Nephron (organoid): ENCODE measurements around the gene UBE2H.

ENCODE experiments used
- H3K27ac Mint-ChIP-seq, 3 experiments: 2 replicates each; pipeline ENCODE4 v1.8.0; 2020; ENCODE audit warnings: mixed read lengths in 3 of 3, mild to moderate bottlenecking in 2 of 3, moderate library complexity in 1 of 3
- H3K27me3 Mint-ChIP-seq: 2 replicates; pipeline ENCODE4 v1.8.0; 2021; ENCODE audit warnings: low read depth, mild to moderate bottlenecking, moderate library complexity, mixed read lengths
- H3K36me3 Mint-ChIP-seq: 2 replicates; pipeline ENCODE4 v1.8.0; 2020; ENCODE audit warnings: low read depth, mixed read lengths
- H3K4me1 Mint-ChIP-seq: 2 replicates; pipeline ENCODE4 v1.8.0; 2020; ENCODE audit warnings: mixed read lengths
- H3K4me3 Mint-ChIP-seq, 3 experiments: 2 replicates each; pipeline ENCODE4 v1.8.0; 2020; ENCODE audit warnings: mild to moderate bottlenecking in 3 of 3, mixed read lengths in 3 of 3, moderate library complexity in 2 of 3
- H3K9me3 Mint-ChIP-seq: 2 replicates; pipeline ENCODE4 v1.8.0; 2020; ENCODE audit warnings: mixed read lengths
- CTCF ChIP-seq, 3 experiments: fragments of 200-600 bp; sonication (generic); IDR thresholded peaks; one replicate each; pipeline ENCODE4 v1.5.0; 2021; ENCODE audit warnings: antibody characterized with exemption in 3 of 3; ENCODE audit not compliant: unreplicated experiment in 3 of 3

Gene UBE2H

DNA sequence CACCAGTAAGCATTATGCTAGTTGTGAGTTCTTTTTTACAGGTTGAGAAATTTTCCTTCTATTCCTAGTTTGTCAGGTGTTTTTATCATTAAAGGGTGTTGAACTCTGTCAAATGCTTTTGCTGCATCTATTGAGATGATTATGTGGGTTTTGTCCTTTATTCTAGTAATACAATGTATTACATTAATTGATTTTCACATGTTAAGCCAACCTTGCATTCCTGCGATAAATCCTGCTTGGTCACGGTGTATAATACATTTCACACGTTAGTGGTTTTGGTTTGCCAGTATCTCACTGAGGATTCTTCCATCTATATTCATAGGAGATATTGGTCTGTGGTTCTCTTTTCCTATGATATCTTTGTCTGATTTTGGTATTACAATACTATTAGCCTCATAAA lies 136.0 kb downstream of the UBE2H start:
- Mint-ChIP-seq H3K27me3 (peaks cover under 1% of the 10 kb centered on the region), H3K9me3 (peaks cover 16% of the 10 kb centered on the region), H3K27ac (no peak overlapping the region), H3K36me3 (peaks cover 18% of the 10 kb centered on the region), H3K4me1 (peaks cover 6% of the 10 kb centered on the region), H3K4me3 (no peak overlapping the region)
- TF ChIP-seq CTCF (IDR thresholded peaks at IDR 0.05; ENCODE audit: unreplicated experiment in 3 of 3): no peak

GRCh38 chr7:129807863-129808262 lies 144.9 kb downstream of the UBE2H start:
- Mint-ChIP-seq H3K36me3 (no peaks in the 10 kb centered on the region), H3K27ac (no peak overlapping the region), H3K27me3 (peaks cover 3% of the 10 kb centered on the region), H3K9me3 (no peaks in the 10 kb centered on the region), H3K4me3 (no peak overlapping the region), H3K4me1 (peaks cover 6% of the 10 kb centered on the region)
- TF ChIP-seq CTCF (IDR thresholded peaks at IDR 0.05; ENCODE audit: unreplicated experiment in 3 of 3): no peak

- H3K27me3 Mint-ChIP-seq: peaks cover 6% of the 10 kb centered on the region
- no peak for TF ChIP-seq CTCF (IDR thresholded peaks at IDR 0.05; ENCODE audit: unreplicated experiment in 3 of 3)
- H3K27ac Mint-ChIP-seq: no peak overlapping the region
- H3K4me1 Mint-ChIP-seq: peaks cover 6% of the 10 kb centered on the region
- H3K36me3 Mint-ChIP-seq: no peaks in the 10 kb centered on the region
- H3K9me3 Mint-ChIP-seq: no peaks in the 10 kb centered on the region
- H3K4me3 Mint-ChIP-seq: no peak overlapping the region
These were observed 147.7 kb downstream of the UBE2H start for GRCh38 chr7:129804890-129805719.

DNA sequence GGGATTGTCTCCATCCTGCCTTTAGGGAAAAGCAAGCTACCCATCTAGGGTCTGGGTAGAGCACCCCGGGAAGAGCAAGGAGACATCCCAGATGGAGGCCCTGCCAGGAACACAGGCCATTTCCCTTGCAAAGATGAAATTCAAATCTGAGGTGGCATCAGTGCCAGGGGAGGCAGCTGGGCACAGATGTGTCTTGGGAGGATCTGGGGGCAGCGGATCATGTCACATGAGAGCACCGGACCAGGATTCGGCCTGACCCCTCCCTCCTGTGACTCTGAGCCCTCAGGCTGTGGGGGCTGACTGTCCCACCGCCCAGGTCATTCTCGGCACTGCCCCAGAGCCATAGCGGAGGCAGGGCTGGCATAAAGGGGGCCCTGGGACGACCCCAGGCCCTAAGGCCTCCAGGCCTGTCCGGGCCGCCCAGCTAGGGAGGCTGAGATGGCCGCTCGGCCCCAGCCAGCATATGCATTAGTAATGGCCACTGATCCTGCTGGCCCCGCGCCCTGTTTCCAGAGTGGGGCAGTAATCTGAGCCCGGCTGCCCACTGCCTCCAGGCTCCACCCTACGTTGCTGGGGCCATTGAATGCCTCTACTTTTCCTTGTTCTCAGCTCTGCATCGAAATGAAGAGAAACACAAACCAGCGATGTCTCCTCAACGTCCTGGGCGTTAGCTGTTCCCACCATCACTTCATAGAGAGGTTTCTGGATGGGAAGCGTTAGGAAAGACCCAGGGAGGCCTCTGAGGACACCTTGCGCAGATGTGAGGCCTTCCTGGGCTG lies 148.5 kb downstream of the UBE2H start:
- Mint-ChIP-seq H3K9me3 (no peaks in the 10 kb centered on the region), H3K27me3 (peaks cover 6% of the 10 kb centered on the region), H3K36me3 (no peaks in the 10 kb centered on the region), H3K27ac (no peak overlapping the region), H3K4me3 (no peak overlapping the region), H3K4me1 (peaks cover 6% of the 10 kb centered on the region)
- no peak for TF ChIP-seq CTCF (IDR thresholded peaks at IDR 0.05; ENCODE audit: unreplicated experiment in 3 of 3)

GRCh38 chr7:129803546-129804081 lies 149.1 kb downstream of the UBE2H start:
- TF ChIP-seq CTCF (IDR thresholded peaks at IDR 0.05; ENCODE audit: unreplicated experiment in 3 of 3): no peak
- H3K27me3 Mint-ChIP-seq: peaks cover 6% of the 10 kb centered on the region
- H3K9me3 Mint-ChIP-seq: no peaks in the 10 kb centered on the region
- no peaks in the 10 kb centered on the region for H3K36me3 Mint-ChIP-seq
- H3K27ac Mint-ChIP-seq: no peak overlapping the region
- H3K4me3 Mint-ChIP-seq: no peak overlapping the region
- H3K4me1 Mint-ChIP-seq: peaks cover 9% of the 10 kb centered on the region
